ENCODE data around the gene COL6A5. TPM values are rescaled to one million over a fixed set of nuclear protein-coding genes. Genes with fewer than 3 reads are reported as not detected.

The COL6A5 gene
- total RNA-seq, 1 donor from 2014 or later = not detected

GRCh38 chr3:130468311-130468710, 122.8 kb downstream of the COL6A5 start:
- no peaks in the 10 kb centered on the region for H3K9me3 Mint-ChIP-seq
- no peak overlapping the region for H3K27ac Mint-ChIP-seq
- H3K4me1 Mint-ChIP-seq (ENCODE audit: low read depth) = no peaks in the 10 kb centered on the region
- H3K36me3 Mint-ChIP-seq (ENCODE audit: low read depth) = no peaks in the 10 kb centered on the region
- H3K4me3 Mint-ChIP-seq (ENCODE audit: low read depth) = no peak overlapping the region
- intact Hi-C loops (cut with micrococcal nuclease) = no loop called here
- H3K27me3 Mint-ChIP-seq (ENCODE audit: low read depth) = no peaks in the 10 kb centered on the region
- no peak for DNase-seq (ENCODE audit: low spot score)

DNA sequence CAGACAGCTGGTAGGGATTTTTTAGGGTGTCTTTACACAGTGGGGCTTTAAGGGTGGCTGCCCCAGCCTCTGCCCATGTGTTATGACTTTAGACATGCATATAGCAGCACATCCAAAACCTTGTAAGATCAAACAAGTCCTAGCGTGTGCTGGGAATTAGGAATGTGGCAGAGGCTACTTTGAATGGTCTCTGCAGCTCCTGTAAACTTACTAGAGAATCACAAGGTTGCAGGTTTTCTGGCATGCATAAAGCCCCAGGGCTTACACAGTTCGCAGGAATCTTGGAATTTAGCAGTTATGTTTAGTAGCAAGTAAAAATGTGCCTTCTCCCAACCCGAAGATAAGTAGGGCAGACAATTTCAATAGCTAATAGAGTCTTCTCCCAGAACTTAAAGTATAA, 124.7 kb downstream of the COL6A5 start:
- H3K27me3 Mint-ChIP-seq (ENCODE audit: low read depth) = no peaks in the 10 kb centered on the region
- intact Hi-C loops (cut with micrococcal nuclease) = no loop called here
- no peak overlapping the region for H3K27ac Mint-ChIP-seq
- H3K36me3 Mint-ChIP-seq (ENCODE audit: low read depth) = no peaks in the 10 kb centered on the region
- no peaks in the 10 kb centered on the region for H3K9me3 Mint-ChIP-seq
- no peak overlapping the region for H3K4me3 Mint-ChIP-seq (ENCODE audit: low read depth)
- DNase-seq (ENCODE audit: low spot score) = no peak
- no peaks in the 10 kb centered on the region for H3K4me1 Mint-ChIP-seq (ENCODE audit: low read depth)

- H3K4me1 Mint-ChIP-seq (ENCODE audit: low read depth) = no peaks in the 10 kb centered on the region
- no peaks in the 10 kb centered on the region for H3K9me3 Mint-ChIP-seq
- H3K36me3 Mint-ChIP-seq (ENCODE audit: low read depth) = no peaks in the 10 kb centered on the region
- H3K27me3 Mint-ChIP-seq (ENCODE audit: low read depth) = no peaks in the 10 kb centered on the region
- H3K27ac Mint-ChIP-seq = no peak overlapping the region
- H3K4me3 Mint-ChIP-seq (ENCODE audit: low read depth) = no peak overlapping the region
- DNase-seq (ENCODE audit: low spot score) = no peak
- intact Hi-C loops (cut with micrococcal nuclease) = no loop called here
Measured at GRCh38 chr3:130473416-130473815, 127.9 kb downstream of the COL6A5 start.

GRCh38 chr3:130480736-130481135, 135.3 kb downstream of the COL6A5 start:
- Mint-ChIP-seq H3K27me3 (ENCODE audit: low read depth) (no peaks in the 10 kb centered on the region), H3K27ac (no peak overlapping the region), H3K9me3 (no peaks in the 10 kb centered on the region), H3K4me3 (ENCODE audit: low read depth) (no peak overlapping the region), H3K36me3 (ENCODE audit: low read depth) (no peaks in the 10 kb centered on the region), H3K4me1 (ENCODE audit: low read depth) (no peaks in the 10 kb centered on the region)
- DNase-seq (ENCODE audit: low spot score) = no peak
- intact Hi-C loops (cut with micrococcal nuclease) = no loop called here

DNA sequence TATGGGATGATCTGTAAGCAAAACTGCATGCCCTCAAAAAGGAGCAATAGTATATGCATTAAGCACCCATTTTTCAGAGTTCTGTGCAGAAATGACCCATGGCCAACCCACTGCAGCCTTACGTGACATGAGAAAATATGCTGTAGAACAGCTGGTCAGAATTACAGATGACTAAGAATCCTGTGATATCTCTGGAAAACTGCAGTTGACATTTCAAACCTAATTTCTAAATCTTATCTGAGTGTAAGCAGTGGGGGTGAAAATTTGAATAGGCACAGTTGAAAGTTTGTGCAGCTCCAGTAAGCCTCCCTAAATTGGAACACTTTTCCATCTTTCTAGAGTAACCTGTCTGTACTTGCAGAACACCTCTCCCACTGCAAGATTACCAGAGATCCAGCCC, 142.8 kb downstream of the COL6A5 start:
- H3K9me3 Mint-ChIP-seq = no peaks in the 10 kb centered on the region
- no peak overlapping the region for H3K27ac Mint-ChIP-seq
- H3K27me3 Mint-ChIP-seq (ENCODE audit: low read depth) = no peaks in the 10 kb centered on the region
- no peak overlapping the region for H3K4me3 Mint-ChIP-seq (ENCODE audit: low read depth)
- H3K4me1 Mint-ChIP-seq (ENCODE audit: low read depth) = no peaks in the 10 kb centered on the region
- intact Hi-C loops (cut with micrococcal nuclease) = no loop called here
- no peaks in the 10 kb centered on the region for H3K36me3 Mint-ChIP-seq (ENCODE audit: low read depth)
- no peak for DNase-seq (ENCODE audit: low spot score)

DNA sequence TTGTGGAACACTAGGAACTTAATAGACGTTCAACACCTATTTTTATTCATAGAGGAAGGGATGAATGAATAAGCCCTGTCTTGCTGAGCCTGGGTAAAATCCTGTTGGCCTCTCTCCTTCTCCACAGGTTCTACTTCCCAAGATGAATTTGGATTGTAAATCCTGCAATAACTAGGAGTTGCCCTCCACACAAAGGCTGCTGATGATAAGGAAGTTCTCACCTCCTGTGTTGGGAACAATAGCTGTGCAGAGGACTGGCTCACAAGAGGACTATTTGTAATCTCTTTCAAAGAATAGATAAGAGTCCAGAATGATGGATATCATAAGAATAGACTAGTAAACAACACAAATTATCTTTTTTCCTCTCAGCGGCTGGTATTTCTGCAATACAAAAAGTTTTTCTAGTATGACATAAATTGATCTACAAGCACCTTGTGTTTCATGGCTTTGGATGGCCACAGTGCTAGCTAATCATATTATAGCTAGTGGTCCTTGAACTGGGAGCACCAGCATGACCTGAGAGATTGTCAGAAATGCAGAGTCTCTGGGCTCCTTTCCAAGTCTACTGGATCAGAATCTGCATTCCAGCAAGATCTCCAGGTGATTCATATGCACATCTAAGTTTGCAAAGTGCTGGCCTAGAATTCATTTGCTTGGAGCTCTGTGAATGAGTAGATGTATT, 143.4 kb downstream of the COL6A5 start:
- no peak for DNase-seq (ENCODE audit: low spot score)
- no peaks in the 10 kb centered on the region for H3K27me3 Mint-ChIP-seq (ENCODE audit: low read depth)
- no peaks in the 10 kb centered on the region for H3K4me1 Mint-ChIP-seq (ENCODE audit: low read depth)
- intact Hi-C loops (cut with micrococcal nuclease) = no loop called here
- no peak overlapping the region for H3K4me3 Mint-ChIP-seq (ENCODE audit: low read depth)
- H3K27ac Mint-ChIP-seq = no peak overlapping the region
- H3K9me3 Mint-ChIP-seq = no peaks in the 10 kb centered on the region
- H3K36me3 Mint-ChIP-seq (ENCODE audit: low read depth) = no peaks in the 10 kb centered on the region

DNA sequence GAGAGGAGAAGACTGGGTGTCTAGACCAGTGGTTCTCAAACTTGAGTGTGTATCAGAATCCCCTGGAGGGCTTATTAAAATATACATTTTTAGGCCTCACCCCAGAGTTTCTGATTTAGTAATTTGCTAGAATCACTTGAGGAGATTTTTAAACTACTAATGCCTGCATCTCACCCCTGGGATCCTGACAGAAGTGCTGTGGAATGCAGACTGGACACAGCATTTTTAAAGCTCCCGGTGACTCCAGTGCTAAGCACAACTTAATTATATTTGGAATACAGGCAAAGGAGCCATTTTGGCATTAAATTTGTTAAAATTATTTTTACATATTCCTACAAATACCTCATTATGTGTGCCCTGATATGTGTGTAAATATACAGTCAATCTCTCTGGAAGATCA, 144.8 kb downstream of the COL6A5 start:
- intact Hi-C loops (cut with micrococcal nuclease) = no loop called here
- H3K27ac Mint-ChIP-seq = no peak overlapping the region
- no peaks in the 10 kb centered on the region for H3K27me3 Mint-ChIP-seq (ENCODE audit: low read depth)
- no peaks in the 10 kb centered on the region for H3K9me3 Mint-ChIP-seq
- no peaks in the 10 kb centered on the region for H3K4me1 Mint-ChIP-seq (ENCODE audit: low read depth)
- no peaks in the 10 kb centered on the region for H3K36me3 Mint-ChIP-seq (ENCODE audit: low read depth)
- H3K4me3 Mint-ChIP-seq (ENCODE audit: low read depth) = no peak overlapping the region
- no peak for DNase-seq (ENCODE audit: low spot score)

- Mint-ChIP-seq H3K4me3 (ENCODE audit: low read depth) (no peak overlapping the region), H3K9me3 (no peaks in the 10 kb centered on the region), H3K4me1 (ENCODE audit: low read depth) (no peaks in the 10 kb centered on the region), H3K27ac (no peak overlapping the region), H3K36me3 (ENCODE audit: low read depth) (no peaks in the 10 kb centered on the region), H3K27me3 (ENCODE audit: low read depth) (no peaks in the 10 kb centered on the region)
- DNase-seq (ENCODE audit: low spot score) = no peak
- intact Hi-C loops (cut with micrococcal nuclease) = no loop called here
Measured at GRCh38 chr3:130491431-130491830, 146.0 kb downstream of the COL6A5 start.

DNA sequence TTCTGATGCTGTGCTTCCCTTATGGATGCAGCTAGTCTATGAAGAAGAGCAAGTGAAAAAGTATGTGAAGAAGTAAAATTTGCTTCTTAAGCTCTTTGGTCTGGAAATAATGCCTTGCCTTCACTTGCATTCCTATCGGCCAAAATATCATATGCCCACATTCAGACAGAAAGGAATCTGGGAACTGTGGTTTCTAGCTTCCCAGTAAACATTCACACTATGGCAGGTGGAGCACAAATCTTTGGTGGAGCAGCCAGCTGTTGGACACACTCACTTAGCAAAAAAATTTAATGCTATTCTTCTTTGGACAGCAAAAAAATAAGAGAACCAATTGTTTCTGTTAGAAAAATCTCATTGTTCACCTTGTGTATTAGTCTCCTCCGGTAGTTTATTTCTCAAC, 159.2 kb downstream of the COL6A5 start:
- H3K9me3 Mint-ChIP-seq = no peaks in the 10 kb centered on the region
- no peak overlapping the region for H3K27ac Mint-ChIP-seq
- no peaks in the 10 kb centered on the region for H3K36me3 Mint-ChIP-seq (ENCODE audit: low read depth)
- intact Hi-C loops (cut with micrococcal nuclease) = no loop called here
- DNase-seq (ENCODE audit: low spot score) = no peak
- no peak overlapping the region for H3K4me3 Mint-ChIP-seq (ENCODE audit: low read depth)
- no peaks in the 10 kb centered on the region for H3K4me1 Mint-ChIP-seq (ENCODE audit: low read depth)
- H3K27me3 Mint-ChIP-seq (ENCODE audit: low read depth) = peaks cover 2% of the 10 kb centered on the region

DNA sequence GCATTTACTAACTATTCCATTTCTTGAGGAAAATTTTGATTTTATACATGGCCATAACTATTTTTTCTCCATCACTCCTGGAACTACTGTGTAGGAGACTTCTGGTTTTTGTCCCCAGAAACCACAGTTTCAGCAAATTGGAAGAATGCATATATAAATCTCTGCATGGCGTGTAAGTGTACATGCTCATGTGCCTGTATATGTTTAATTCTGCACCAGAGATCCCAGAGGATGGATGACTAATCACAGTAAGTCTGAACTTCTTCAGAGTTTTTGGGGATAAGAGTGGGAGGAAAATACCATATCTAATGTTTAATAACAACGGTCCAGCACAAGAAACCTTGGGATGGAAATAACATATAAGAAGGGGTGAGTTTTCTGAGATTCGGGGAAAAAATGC, 160.6 kb downstream of the COL6A5 start:
- DNase-seq (ENCODE audit: low spot score) = no peak
- Mint-ChIP-seq H3K27ac (no peak overlapping the region), H3K4me1 (ENCODE audit: low read depth) (no peaks in the 10 kb centered on the region), H3K27me3 (ENCODE audit: low read depth) (peaks cover 2% of the 10 kb centered on the region), H3K9me3 (no peaks in the 10 kb centered on the region), H3K36me3 (ENCODE audit: low read depth) (no peaks in the 10 kb centered on the region), H3K4me3 (ENCODE audit: low read depth) (no peak overlapping the region)
- intact Hi-C loops (cut with micrococcal nuclease) = no loop called here

- no peak overlapping the region for H3K27ac Mint-ChIP-seq
- DNase-seq (ENCODE audit: low spot score) = no peak
- H3K9me3 Mint-ChIP-seq = no peaks in the 10 kb centered on the region
- H3K27me3 Mint-ChIP-seq (ENCODE audit: low read depth) = peaks cover 2% of the 10 kb centered on the region
- no peak overlapping the region for H3K4me3 Mint-ChIP-seq (ENCODE audit: low read depth)
- H3K36me3 Mint-ChIP-seq (ENCODE audit: low read depth) = no peaks in the 10 kb centered on the region
- intact Hi-C loops (cut with micrococcal nuclease) = no loop called here
- no peaks in the 10 kb centered on the region for H3K4me1 Mint-ChIP-seq (ENCODE audit: low read depth)
Measured at GRCh38 chr3:130507746-130508145, 162.3 kb downstream of the COL6A5 start.

DNA sequence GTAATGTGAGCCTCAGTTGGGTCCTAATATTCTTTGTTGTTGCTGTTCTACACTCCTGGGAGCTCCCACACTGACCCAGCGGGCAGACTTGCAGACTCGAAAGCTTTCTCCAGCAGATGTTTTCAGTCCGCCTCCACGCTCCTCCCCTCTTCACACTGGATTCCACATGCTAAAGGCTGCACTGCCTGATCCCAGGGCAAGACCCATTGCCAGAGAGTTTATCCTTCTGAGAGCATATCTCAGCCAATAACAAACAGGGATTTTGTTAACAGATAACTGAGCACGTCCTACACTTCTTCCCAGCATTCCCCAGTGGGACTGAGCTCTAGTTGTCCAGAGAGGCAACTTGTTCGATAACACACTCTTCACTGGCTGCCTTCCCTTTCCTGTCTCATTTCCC, 163.5 kb downstream of the COL6A5 start:
- no peak overlapping the region for H3K27ac Mint-ChIP-seq

DNA sequence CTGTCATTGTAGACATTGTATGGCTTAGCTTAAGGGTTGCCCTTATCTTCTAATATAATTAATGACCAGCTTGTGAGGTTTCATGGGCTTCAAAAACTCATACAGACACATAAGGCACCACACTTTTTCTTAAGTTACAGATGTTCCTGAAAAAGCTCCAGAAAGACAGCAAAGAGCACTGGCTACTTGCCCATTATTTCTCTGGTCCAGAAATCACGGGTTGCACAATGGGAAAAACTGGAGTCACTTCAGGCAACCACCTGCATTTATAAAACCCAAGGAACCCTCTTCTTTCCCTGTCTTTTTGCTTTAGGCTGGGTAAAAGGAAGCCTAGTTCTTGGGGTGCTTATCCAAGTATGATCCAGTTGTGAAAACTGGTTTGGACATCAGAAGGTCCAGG, 169.2 kb downstream of the COL6A5 start:
- Mint-ChIP-seq H3K9me3 (no peaks in the 10 kb centered on the region), H3K36me3 (ENCODE audit: low read depth) (no peaks in the 10 kb centered on the region), H3K4me3 (ENCODE audit: low read depth) (no peak overlapping the region), H3K27ac (no peak overlapping the region), H3K27me3 (ENCODE audit: low read depth) (peaks cover 26% of the 10 kb centered on the region), H3K4me1 (ENCODE audit: low read depth) (no peaks in the 10 kb centered on the region)
- DNase-seq (ENCODE audit: low spot score) = no peak
- intact Hi-C loops (cut with micrococcal nuclease) = no loop called here

More for the DNA sequence above, 163.5 kb downstream of the COL6A5 start:
- H3K4me3 Mint-ChIP-seq (ENCODE audit: low read depth) = no peak overlapping the region
- DNase-seq (ENCODE audit: low spot score) = no peak
- intact Hi-C loops (cut with micrococcal nuclease) = no loop called here
- no peaks in the 10 kb centered on the region for H3K4me1 Mint-ChIP-seq (ENCODE audit: low read depth)
- no peaks in the 10 kb centered on the region for H3K36me3 Mint-ChIP-seq (ENCODE audit: low read depth)
- H3K27me3 Mint-ChIP-seq (ENCODE audit: low read depth) = peaks cover 4% of the 10 kb centered on the region
- H3K9me3 Mint-ChIP-seq = no peaks in the 10 kb centered on the region

- H3K4me1 Mint-ChIP-seq (ENCODE audit: low read depth) = no peaks in the 10 kb centered on the region
- no peaks in the 10 kb centered on the region for H3K9me3 Mint-ChIP-seq
- intact Hi-C loops (cut with micrococcal nuclease) = no loop called here
- peaks cover 30% of the 10 kb centered on the region for H3K27me3 Mint-ChIP-seq (ENCODE audit: low read depth)
- no peak for DNase-seq (ENCODE audit: low spot score)
- no peak overlapping the region for H3K27ac Mint-ChIP-seq
- H3K36me3 Mint-ChIP-seq (ENCODE audit: low read depth) = no peaks in the 10 kb centered on the region
- no peak overlapping the region for H3K4me3 Mint-ChIP-seq (ENCODE audit: low read depth)
Measured at GRCh38 chr3:130515755-130516154, 170.3 kb downstream of the COL6A5 start.
